HEK293 (cell line): ENCODE measurements around the gene RIMS1.

Experiments used
- CTCF ChIA-PET: fragments of 350-600 bp; formaldehyde crosslinking; extraction: SDS; loops from one replicate; lab custom pipeline; 2021; ENCODE audit warnings: antibody characterized with exemption; lab: Yijun Ruan, JAX
- POLR2A ChIA-PET: fragments of 300-600 bp; formaldehyde crosslinking; extraction: SDS; loops from one replicate; lab custom pipeline; 2020; ENCODE audit warnings: antibody characterized with exemption, inconsistent platforms; lab: Yijun Ruan, JAX
- H3K27ac ChIP-seq: fragments of 200-500 bp; sonication (Bioruptor generic); 2 replicates; pipeline ENCODE4 v1.5.1; 2014; ENCODE audit warnings: low read depth, low read length, control low read depth, inconsistent platforms; ENCODE audit errors: extremely low read depth
- H3K36me3 ChIP-seq, 2 experiments: fragments of 200-500 bp in 1 of 2; sonication (Bioruptor generic) in 1 of 2; 1 replicate in 1 of 2; 2 replicates in 1 of 2; pipeline ENCODE4 v1.5.1; 2014 to 2017; ENCODE audit warnings: inconsistent platforms in 2 of 2, low read length in 2 of 2; ENCODE audit not compliant: control insufficient read depth in 2 of 2, insufficient read depth in 1 of 2
- H3K4me1 ChIP-seq: fragments of 200-500 bp; sonication (Bioruptor generic); 2 replicates; pipeline ENCODE4 v1.5.1; 2014; ENCODE audit warnings: mild to moderate bottlenecking, low read length, inconsistent platforms; ENCODE audit not compliant: control insufficient read depth, insufficient read depth
- H3K4me3 ChIP-seq: 2 replicates; pipeline ENCODE4 v1.5.1; 2011; ENCODE audit warnings: low read depth, mild to moderate bottlenecking, control low read depth, low read length, moderate library complexity
- H3K9me3 ChIP-seq: fragments of 200-500 bp; sonication (Bioruptor generic); 2 replicates; pipeline ENCODE4 v1.5.1; 2014; ENCODE audit warnings: low read depth, low read length, inconsistent platforms; ENCODE audit not compliant: control insufficient read depth, insufficient read depth
- EGR2 ChIP-seq: fragments of 450-650 bp; formaldehyde crosslinking; IDR thresholded peaks from 2 replicates; pipeline ENCODE4 v1.5.1; 2016; ENCODE audit warnings: low read depth, missing biosample characterization, missing genetic modification characterization
- FEZF1 ChIP-seq: fragments of 450-650 bp; formaldehyde crosslinking; IDR thresholded peaks from 2 replicates; pipeline ENCODE4 v1.5.1; 2016; ENCODE audit warnings: missing biosample characterization, missing genetic modification characterization
- GLI4 ChIP-seq: fragments of 450-650 bp; formaldehyde crosslinking; IDR thresholded peaks from 2 replicates; pipeline ENCODE4 v1.5.1; 2016; ENCODE audit warnings: missing biosample characterization, missing genetic modification characterization
- KLF16 ChIP-seq: fragments of 450-650 bp; formaldehyde crosslinking; IDR thresholded peaks from 2 replicates; pipeline ENCODE4 v1.5.1; 2017; ENCODE audit warnings: missing biosample characterization, missing genetic modification characterization
- KLF9 ChIP-seq: fragments of 450-650 bp; formaldehyde crosslinking; IDR thresholded peaks from 2 replicates; pipeline ENCODE4 v1.5.1; 2016; ENCODE audit warnings: missing biosample characterization, missing genetic modification characterization, low read depth
- SCRT2 ChIP-seq: fragments of 450-650 bp; formaldehyde crosslinking; IDR thresholded peaks from 2 replicates; pipeline ENCODE4 v1.5.1; 2016; ENCODE audit warnings: missing biosample characterization, missing genetic modification characterization
- ZBTB8A ChIP-seq: fragments of 450-650 bp; formaldehyde crosslinking; IDR thresholded peaks from 2 replicates; pipeline ENCODE4 v1.5.1; 2016; ENCODE audit warnings: missing biosample characterization, missing genetic modification characterization
- ZNF10 ChIP-seq: fragments of 450-650 bp; formaldehyde crosslinking; IDR thresholded peaks from 2 replicates; pipeline ENCODE4 v1.5.1; 2017; ENCODE audit warnings: missing biosample characterization, missing genetic modification characterization
- ZNF341 ChIP-seq: fragments of 450-650 bp; formaldehyde crosslinking; IDR thresholded peaks from 2 replicates; pipeline ENCODE4; 2016; ENCODE audit warnings: low read depth, missing biosample characterization, missing genetic modification characterization
- ZNF350 ChIP-seq: fragments of 450-650 bp; formaldehyde crosslinking; IDR thresholded peaks from 2 replicates; pipeline ENCODE4 v1.5.0; 2017; ENCODE audit warnings: missing biosample characterization, mild to moderate bottlenecking, missing genetic modification characterization
- ZNF391 ChIP-seq: fragments of 450-650 bp; formaldehyde crosslinking; IDR thresholded peaks from 2 replicates; pipeline ENCODE4 v1.5.1; 2016; ENCODE audit warnings: low read depth, missing biosample characterization, missing genetic modification characterization, borderline replicate concordance
- ZNF433 ChIP-seq: fragments of 450-650 bp; formaldehyde crosslinking; IDR thresholded peaks from 2 replicates; pipeline ENCODE4 v1.5.1; 2016; ENCODE audit warnings: missing biosample characterization, missing genetic modification characterization, low read depth
- ZNF555 ChIP-seq: fragments of 450-650 bp; formaldehyde crosslinking; conservative IDR thresholded peaks from 2 replicates; pipeline ENCODE4 v1.5.1; 2017; ENCODE audit warnings: missing biosample characterization, mild to moderate bottlenecking, missing genetic modification characterization, inconsistent platforms
- ZNF596 ChIP-seq: fragments of 450-650 bp; IDR thresholded peaks from 2 replicates; pipeline ENCODE4 v1.5.0; 2018; ENCODE audit warnings: missing biosample characterization, mild to moderate bottlenecking, missing genetic modification characterization, moderate library complexity
- ZNF626 ChIP-seq: fragments of 450-650 bp; sonication (Bioruptor Pico); formaldehyde crosslinking; IDR thresholded peaks from 2 replicates; pipeline ENCODE4 v1.5.1; 2018; ENCODE audit warnings: missing biosample characterization, missing genetic modification characterization, inconsistent platforms
- ZNF660 ChIP-seq: fragments of 450-650 bp; IDR thresholded peaks from 2 replicates; pipeline ENCODE4 v1.5.1; 2018; ENCODE audit warnings: missing biosample characterization, mild to moderate bottlenecking, missing genetic modification characterization
- ZNF843 ChIP-seq: fragments of 450-650 bp; formaldehyde crosslinking; IDR thresholded peaks from 2 replicates; pipeline ENCODE4 v1.5.1; 2016; ENCODE audit warnings: missing biosample characterization, missing genetic modification characterization
- TF ChIP-seq, protein P1 (sequence below): fragments of 450-650 bp; formaldehyde crosslinking; IDR thresholded peaks from 2 replicates; pipeline ENCODE4 v1.5.1; 2016; ENCODE audit warnings: missing biosample characterization, missing genetic modification characterization, low read depth
- TF ChIP-seq, protein P2 (sequence below): fragments of 450-650 bp; formaldehyde crosslinking; IDR thresholded peaks from 2 replicates; pipeline ENCODE4 v1.5.1; 2016; ENCODE audit warnings: missing biosample characterization, missing genetic modification characterization
- TF ChIP-seq, protein P3 (sequence below): fragments of 450-650 bp; formaldehyde crosslinking; IDR thresholded peaks from 2 replicates; pipeline ENCODE4 v1.5.1; 2016; ENCODE audit warnings: missing biosample characterization, missing genetic modification characterization
- TF ChIP-seq, protein P4 (sequence below): fragments of 450-650 bp; formaldehyde crosslinking; IDR thresholded peaks from 2 replicates; pipeline ENCODE4 v1.5.1; 2017; ENCODE audit warnings: missing biosample characterization, missing genetic modification characterization
- TF ChIP-seq, protein P5 (sequence below): fragments of 450-650 bp; formaldehyde crosslinking; IDR thresholded peaks from 2 replicates; pipeline ENCODE4 v1.5.1; 2017; ENCODE audit warnings: missing biosample characterization, missing genetic modification characterization

Gene RIMS1

DNA sequence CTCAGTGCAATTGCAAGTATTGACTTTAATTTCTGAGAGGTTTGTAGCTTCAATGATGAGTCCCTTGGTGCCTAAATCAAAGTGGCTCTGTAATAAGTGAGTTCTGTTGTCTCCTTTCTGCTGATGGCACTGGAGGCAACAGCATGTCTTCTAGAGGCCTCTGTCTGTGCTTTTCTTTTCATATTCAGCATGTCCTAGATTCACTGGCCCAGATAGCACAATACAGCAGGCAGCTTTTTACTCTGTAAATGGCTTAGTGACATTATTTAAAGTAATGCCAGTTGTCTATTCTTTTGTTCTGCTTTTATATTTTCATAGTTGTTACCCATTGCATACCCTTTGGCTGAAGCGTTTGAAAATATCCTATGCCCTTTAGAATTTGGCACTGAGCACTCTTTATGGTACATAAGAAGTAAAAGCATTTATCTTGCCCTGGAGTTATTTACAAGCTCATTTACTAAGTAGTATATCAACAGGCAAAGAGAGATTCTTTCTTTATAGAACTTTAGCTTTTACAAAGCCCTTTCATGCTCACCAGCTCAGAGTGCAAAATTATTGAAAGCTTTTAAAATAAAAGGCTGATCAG lies 464.0 kb downstream of the RIMS1 start:
- ChIA-PET POLR2A (no interaction called here), CTCF (interaction anchor here (0.7 kb wide), 1 partner anchor 1096 kb away, joined by 3 read pairs; no protein-coding TSS in a partner anchor)
- H3K9me3 ChIP-seq = no peaks in the 10 kb centered on the region
- no peaks in the 10 kb centered on the region for H3K36me3 ChIP-seq
- TF ChIP-seq GLI4 (tag by site-specific recombination) (no peak), KLF16 (no peak), ZNF391 (no peak), ZNF626 (no peak), ZNF843 (tag by site-specific recombination) (no peak)
- TF ChIP-seq, protein P1, sequence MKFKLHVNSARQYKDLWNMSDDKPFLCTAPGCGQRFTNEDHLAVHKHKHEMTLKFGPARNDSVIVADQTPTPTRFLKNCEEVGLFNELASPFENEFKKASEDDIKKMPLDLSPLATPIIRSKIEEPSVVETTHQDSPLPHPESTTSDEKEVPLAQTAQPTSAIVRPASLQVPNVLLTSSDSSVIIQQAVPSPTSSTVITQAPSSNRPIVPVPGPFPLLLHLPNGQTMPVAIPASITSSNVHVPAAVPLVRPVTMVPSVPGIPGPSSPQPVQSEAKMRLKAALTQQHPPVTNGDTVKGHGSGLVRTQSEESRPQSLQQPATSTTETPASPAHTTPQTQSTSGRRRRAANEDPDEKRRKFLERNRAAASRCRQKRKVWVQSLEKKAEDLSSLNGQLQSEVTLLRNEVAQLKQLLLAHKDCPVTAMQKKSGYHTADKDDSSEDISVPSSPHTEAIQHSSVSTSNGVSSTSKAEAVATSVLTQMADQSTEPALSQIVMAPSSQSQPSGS = no peak
- TF ChIP-seq, protein P2, sequence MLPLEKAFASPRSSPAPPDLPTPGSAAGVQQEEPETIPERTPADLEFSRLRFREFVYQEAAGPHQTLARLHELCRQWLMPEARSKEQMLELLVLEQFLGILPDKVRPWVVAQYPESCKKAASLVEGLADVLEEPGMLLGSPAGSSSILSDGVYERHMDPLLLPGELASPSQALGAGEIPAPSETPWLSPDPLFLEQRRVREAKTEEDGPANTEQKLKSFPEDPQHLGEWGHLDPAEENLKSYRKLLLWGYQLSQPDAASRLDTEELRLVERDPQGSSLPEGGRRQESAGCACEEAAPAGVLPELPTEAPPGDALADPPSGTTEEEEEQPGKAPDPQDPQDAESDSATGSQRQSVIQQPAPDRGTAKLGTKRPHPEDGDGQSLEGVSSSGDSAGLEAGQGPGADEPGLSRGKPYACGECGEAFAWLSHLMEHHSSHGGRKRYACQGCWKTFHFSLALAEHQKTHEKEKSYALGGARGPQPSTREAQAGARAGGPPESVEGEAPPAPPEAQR = no peak
- H3K27ac ChIP-seq = no peak overlapping the region
- no peaks in the 10 kb centered on the region for H3K4me1 ChIP-seq
- H3K4me3 ChIP-seq = no peak overlapping the region

GRCh38 chr6:72363844-72364740 lies 477.7 kb downstream of the RIMS1 start:
- no peak overlapping the region for H3K27ac ChIP-seq
- H3K9me3 ChIP-seq = no peaks in the 10 kb centered on the region
- H3K4me3 ChIP-seq = no peak overlapping the region
- 0 out of 2 replicates have a peak, but pooled peaks cover 4% of the 10 kb centered on the region for H3K4me1 ChIP-seq
- ChIA-PET CTCF (interaction anchor here (0.6 to 1.3 kb wide), 3 partner anchors 9 to 159 kb away, joined by 3 read pairs; no protein-coding TSS in a partner anchor), POLR2A (no interaction called here)
- H3K36me3 ChIP-seq = no peaks in the 10 kb centered on the region
- TF ChIP-seq, protein P3, sequence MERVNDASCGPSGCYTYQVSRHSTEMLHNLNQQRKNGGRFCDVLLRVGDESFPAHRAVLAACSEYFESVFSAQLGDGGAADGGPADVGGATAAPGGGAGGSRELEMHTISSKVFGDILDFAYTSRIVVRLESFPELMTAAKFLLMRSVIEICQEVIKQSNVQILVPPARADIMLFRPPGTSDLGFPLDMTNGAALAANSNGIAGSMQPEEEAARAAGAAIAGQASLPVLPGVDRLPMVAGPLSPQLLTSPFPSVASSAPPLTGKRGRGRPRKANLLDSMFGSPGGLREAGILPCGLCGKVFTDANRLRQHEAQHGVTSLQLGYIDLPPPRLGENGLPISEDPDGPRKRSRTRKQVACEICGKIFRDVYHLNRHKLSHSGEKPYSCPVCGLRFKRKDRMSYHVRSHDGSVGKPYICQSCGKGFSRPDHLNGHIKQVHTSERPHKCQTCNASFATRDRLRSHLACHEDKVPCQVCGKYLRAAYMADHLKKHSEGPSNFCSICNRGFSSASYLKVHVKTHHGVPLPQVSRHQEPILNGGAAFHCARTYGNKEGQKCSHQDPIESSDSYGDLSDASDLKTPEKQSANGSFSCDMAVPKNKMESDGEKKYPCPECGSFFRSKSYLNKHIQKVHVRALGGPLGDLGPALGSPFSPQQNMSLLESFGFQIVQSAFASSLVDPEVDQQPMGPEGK (tag by site-specific recombination) = no peak
- TF ChIP-seq EGR2 (peak; percentile 54; the same call in 1 of the 2 replicates), ZNF433 (tag by site-specific recombination) (no peak), FEZF1 (tag by site-specific recombination) (peak; percentile 79), ZNF596 (tag by site-specific recombination) (no peak), ZNF350 (tag by site-specific recombination) (0 out of 2 replicates have a peak, but pooled peaks have one; percentile 49), SCRT2 (tag by site-specific recombination) (no peak), KLF9 (no peak), ZNF555 (no peak), ZNF341 (tag by site-specific recombination) (no peak), ZNF10 (tag by site-specific recombination) (no peak), ZNF660 (tag by site-specific recombination) (peak; percentile 77; the same call in 1 of the 2 replicates), ZBTB8A (tag by site-specific recombination) (no peak)
- TF ChIP-seq, protein P4, sequence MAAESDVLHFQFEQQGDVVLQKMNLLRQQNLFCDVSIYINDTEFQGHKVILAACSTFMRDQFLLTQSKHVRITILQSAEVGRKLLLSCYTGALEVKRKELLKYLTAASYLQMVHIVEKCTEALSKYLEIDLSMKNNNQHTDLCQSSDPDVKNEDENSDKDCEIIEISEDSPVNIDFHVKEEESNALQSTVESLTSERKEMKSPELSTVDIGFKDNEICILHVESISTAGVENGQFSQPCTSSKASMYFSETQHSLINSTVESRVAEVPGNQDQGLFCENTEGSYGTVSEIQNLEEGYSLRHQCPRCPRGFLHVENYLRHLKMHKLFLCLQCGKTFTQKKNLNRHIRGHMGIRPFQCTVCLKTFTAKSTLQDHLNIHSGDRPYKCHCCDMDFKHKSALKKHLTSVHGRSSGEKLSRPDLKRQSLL (tag by site-specific recombination) = no peak
- TF ChIP-seq, protein P5, sequence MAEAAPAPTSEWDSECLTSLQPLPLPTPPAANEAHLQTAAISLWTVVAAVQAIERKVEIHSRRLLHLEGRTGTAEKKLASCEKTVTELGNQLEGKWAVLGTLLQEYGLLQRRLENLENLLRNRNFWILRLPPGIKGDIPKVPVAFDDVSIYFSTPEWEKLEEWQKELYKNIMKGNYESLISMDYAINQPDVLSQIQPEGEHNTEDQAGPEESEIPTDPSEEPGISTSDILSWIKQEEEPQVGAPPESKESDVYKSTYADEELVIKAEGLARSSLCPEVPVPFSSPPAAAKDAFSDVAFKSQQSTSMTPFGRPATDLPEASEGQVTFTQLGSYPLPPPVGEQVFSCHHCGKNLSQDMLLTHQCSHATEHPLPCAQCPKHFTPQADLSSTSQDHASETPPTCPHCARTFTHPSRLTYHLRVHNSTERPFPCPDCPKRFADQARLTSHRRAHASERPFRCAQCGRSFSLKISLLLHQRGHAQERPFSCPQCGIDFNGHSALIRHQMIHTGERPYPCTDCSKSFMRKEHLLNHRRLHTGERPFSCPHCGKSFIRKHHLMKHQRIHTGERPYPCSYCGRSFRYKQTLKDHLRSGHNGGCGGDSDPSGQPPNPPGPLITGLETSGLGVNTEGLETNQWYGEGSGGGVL (tag by site-specific recombination) = peak; percentile 57
